ENCODE measurements around the gene VASH2. TPM values are rescaled to one million over a fixed set of nuclear protein-coding genes. Genes with fewer than 3 reads are reported as not detected.

VASH2 gene
- total RNA-seq, 4 donors from 2014 or later = 0.24 to 2.0 (median 1.1) TPM

DNA sequence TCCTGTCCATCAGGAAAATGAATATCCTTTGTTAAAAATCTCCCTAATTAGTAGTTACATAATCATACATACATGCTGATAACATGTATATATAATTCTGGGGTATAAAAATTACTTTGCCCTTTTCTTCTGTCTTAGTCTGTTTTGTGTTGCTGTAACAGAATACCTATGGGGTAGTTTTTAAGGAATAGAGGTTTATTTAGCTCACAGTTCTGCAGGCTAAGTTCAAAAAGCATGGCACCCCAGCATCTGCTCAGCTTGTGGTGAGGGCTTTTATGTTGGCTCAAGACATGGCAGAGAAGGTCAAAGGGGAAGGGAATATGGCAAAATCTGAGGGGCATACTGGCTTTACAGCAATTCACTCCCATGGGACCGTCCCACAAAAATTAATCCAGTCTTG is 84.4 kb downstream of the VASH2 start:
- no peaks in the 10 kb centered on the region for H3K9me3 ChIP-seq
- no peaks in the 10 kb centered on the region for H3K4me1 ChIP-seq
- H3K36me3 ChIP-seq = no peaks in the 10 kb centered on the region
- H3K27ac ChIP-seq = no peak overlapping the region
- TF ChIP-seq CTCF (IDR thresholded peaks at IDR 0.05) (no peak), POLR2A (IDR thresholded peaks at IDR 0.05) (no peak)
- WGBS, 2 donors = 92 to 95% methylated on average over 1 of the region's 1 CpG
- peaks cover 5% of the 10 kb centered on the region for H3K27me3 ChIP-seq
- DNase-seq = no peak
- no peak overlapping the region for H3K4me3 ChIP-seq (replicated peaks in 1 of 3)
- intact Hi-C loops (cut with DNase I) = no loop called here

GRCh38 chr1:213035573-213035972 is 85.2 kb downstream of the VASH2 start:
- peaks cover 5% of the 10 kb centered on the region for H3K27me3 ChIP-seq
- 83 to 84% methylated on average over 2 of the region's 2 CpGs for WGBS, 2 donors
- no peak overlapping the region for H3K4me3 ChIP-seq (replicated peaks in 1 of 3)
- H3K4me1 ChIP-seq = no peaks in the 10 kb centered on the region
- no peaks in the 10 kb centered on the region for H3K36me3 ChIP-seq
- no peak for TF ChIP-seq CTCF (IDR thresholded peaks at IDR 0.05)
- no peak for TF ChIP-seq POLR2A (IDR thresholded peaks at IDR 0.05)
- H3K27ac ChIP-seq = no peak overlapping the region
- H3K9me3 ChIP-seq = no peaks in the 10 kb centered on the region
- intact Hi-C loops (cut with DNase I) = no loop called here
- DNase-seq = no peak

Other genes with a start within 250 kb of the VASH2 start
- gene NSL1, start 158.8 kb upstream of the VASH2 start, total RNA-seq = 10 to 100 TPM; 47.5 to 62.8 (median 62.2) TPM
- gene TATDN3, start 158.6 kb upstream of the VASH2 start, total RNA-seq = 10 to 100 TPM; 12.1 to 20.2 (median 18.6) TPM
- gene SPATA45, start 102.9 kb upstream of the VASH2 start, total RNA-seq = not detected
- gene FLVCR1, start 92.3 kb upstream of the VASH2 start, total RNA-seq = 1 to 10 TPM; 7.8 to 8.9 (median 8.2) TPM
- 10 to 100 TPM; 46.7 to 77.8 (median 65.7) TPM for gene ANGEL2, start 65.3 kb downstream of the VASH2 start, total RNA-seq
- gene RPS6KC1, start 100.7 kb downstream of the VASH2 start, total RNA-seq = 10 to 100 TPM; 20.3 to 29.9 (median 22.1) TPM

Measured in thyroid gland (tissue), 4 donors.